ENCODE data around the gene WWC2.

The WWC2 gene

GRCh38 chr4:183211533-183211932, 112.5 kb downstream of the WWC2 start:
- DNase-seq = no peak

GRCh38 chr4:183213996-183214395, 114.9 kb downstream of the WWC2 start:
- DNase-seq = no peak

- DNase-seq = no peak
These were observed 115.9 kb downstream of the WWC2 start for GRCh38 chr4:183214912-183215488.

- no peak for DNase-seq
These were observed 121.2 kb downstream of the WWC2 start for GRCh38 chr4:183220236-183220635.

GRCh38 chr4:183223053-183223452, 124.0 kb downstream of the WWC2 start:
- no peak for DNase-seq

GRCh38 chr4:183229397-183229796, 130.3 kb downstream of the WWC2 start:
- no peak for DNase-seq

- no peak for DNase-seq
These were observed 141.7 kb downstream of the WWC2 start for GRCh38 chr4:183240581-183241321.

GRCh38 chr4:183241322-183241640, 142.2 kb downstream of the WWC2 start:
- no peak for DNase-seq

- DNase-seq = no peak
These were observed 142.7 kb downstream of the WWC2 start for GRCh38 chr4:183241721-183242151.

- no peak for DNase-seq
These were observed 143.2 kb downstream of the WWC2 start for GRCh38 chr4:183242291-183242690.

- DNase-seq = no peak
These were observed 145.0 kb downstream of the WWC2 start for GRCh38 chr4:183244019-183244418.

GRCh38 chr4:183244506-183244905, 145.4 kb downstream of the WWC2 start:
- no peak for DNase-seq

- DNase-seq = no peak
These were observed 149.1 kb downstream of the WWC2 start for GRCh38 chr4:183248201-183248600.

- DNase-seq = peak; percentile 65
These were observed 150.8 kb downstream of the WWC2 start for GRCh38 chr4:183249854-183250253.

GRCh38 chr4:183250831-183251230, 151.8 kb downstream of the WWC2 start:
- DNase-seq = no peak

GRCh38 chr4:183252959-183253358, 153.9 kb downstream of the WWC2 start:
- no peak for DNase-seq

GRCh38 chr4:183253451-183253850, 154.4 kb downstream of the WWC2 start:
- no peak for DNase-seq

- DNase-seq = no peak
These were observed 155.1 kb downstream of the WWC2 start for GRCh38 chr4:183254162-183254561.

GRCh38 chr4:183255487-183255886, 156.4 kb downstream of the WWC2 start:
- no peak for DNase-seq

- no peak for DNase-seq
These were observed 157.3 kb downstream of the WWC2 start for GRCh38 chr4:183256343-183256742.

- peak; percentile 34 for DNase-seq
These were observed 157.8 kb downstream of the WWC2 start for GRCh38 chr4:183256756-183257385.

- no peak for DNase-seq
These were observed 158.8 kb downstream of the WWC2 start for GRCh38 chr4:183257808-183258207.

GRCh38 chr4:183260491-183261151, 161.6 kb downstream of the WWC2 start:
- no peak for DNase-seq

Data from NCI-H1092 treated with DMSO at 0.1 percent for 48 hours (cell line).